SK-N-SH treated with all-trans-retinoic acid at 6 μM for 48 hours (cell line): ENCODE results near the gene NEUROG1.

Experiments used
- ARNTL ChIP-seq: fragments of 450-650 bp; formaldehyde crosslinking; IDR thresholded peaks from 2 replicates; pipeline ENCODE4 v1.5.0; 2020; ENCODE audit warnings: low read depth, mild to moderate bottlenecking, moderate library complexity, borderline replicate concordance
- CSDC2 ChIP-seq: fragments of 250-450 bp; sonication (Bioruptor Pico); IDR thresholded peaks from 2 replicates; pipeline ENCODE4 v1.5.0; 2020; ENCODE audit warnings: mild to moderate bottlenecking, moderate library complexity
- ESRRG ChIP-seq: fragments of 250-450 bp; sonication (Bioruptor Pico); IDR thresholded peaks from 2 replicates; pipeline ENCODE4 v1.6.1; 2021; ENCODE audit warnings: mild to moderate bottlenecking
- PPARA ChIP-seq: fragments of 250-450 bp; sonication (Bioruptor Pico); IDR thresholded peaks from 2 replicates; pipeline ENCODE4 v1.5.0; 2020; ENCODE audit warnings: mild to moderate bottlenecking, borderline replicate concordance
- RARB ChIP-seq: fragments of 250-450 bp; sonication (Bioruptor Pico); IDR thresholded peaks from 2 replicates; pipeline ENCODE4 v1.8.0; 2021; ENCODE audit warnings: mild to moderate bottlenecking, moderate library complexity
- TCF4 ChIP-seq: fragments of 250-450 bp; sonication (Bioruptor Pico); IDR thresholded peaks from 2 replicates; pipeline ENCODE4 v1.8.0; 2021; ENCODE audit warnings: mild to moderate bottlenecking, moderate library complexity, borderline replicate concordance
- TOX ChIP-seq: fragments of 250-450 bp; sonication (Bioruptor Pico); IDR thresholded peaks from 2 replicates; pipeline ENCODE4 v1.8.0; 2021; ENCODE audit warnings: mild to moderate bottlenecking, moderate library complexity, borderline replicate concordance
- TSHZ2 ChIP-seq: fragments of 250-450 bp; sonication (Bioruptor Pico); IDR thresholded peaks from 2 replicates; pipeline ENCODE4 v1.5.0; 2020; ENCODE audit warnings: mild to moderate bottlenecking, moderate library complexity
- ZC3H10 ChIP-seq: fragments of 250-450 bp; sonication (Bioruptor Pico); IDR thresholded peaks from 2 replicates; pipeline ENCODE4 v1.5.1; 2021; ENCODE audit warnings: mild to moderate bottlenecking, moderate library complexity
- ZFP3 ChIP-seq: fragments of 250-450 bp; sonication (Bioruptor Pico); IDR thresholded peaks from 2 replicates; pipeline ENCODE4 v1.5.0; 2020; ENCODE audit warnings: mild to moderate bottlenecking, moderate library complexity
- TF ChIP-seq, protein P1 (sequence below): fragments of 250-450 bp; sonication (Bioruptor Pico); IDR thresholded peaks from 2 replicates; pipeline ENCODE4 v1.5.1; 2020; ENCODE audit warnings: low read depth, mild to moderate bottlenecking, moderate library complexity
- TF ChIP-seq, protein P2 (sequence below): fragments of 250-450 bp; sonication (Bioruptor Pico); IDR thresholded peaks from 2 replicates; pipeline ENCODE4 v1.8.0; 2021; ENCODE audit warnings: low read depth, mild to moderate bottlenecking, moderate library complexity, borderline replicate concordance
- TF ChIP-seq, protein P3 (sequence below): fragments of 250-450 bp; sonication (Bioruptor Pico); IDR thresholded peaks from 2 replicates; pipeline ENCODE4 v1.8.0; 2020; ENCODE audit warnings: mild to moderate bottlenecking, moderate library complexity, borderline replicate concordance

GRCh38 chr5:135492319-135492626 lies 43.5 kb downstream of the NEUROG1 start:
- TF ChIP-seq PPARA = no peak
- TF ChIP-seq TOX = no peak
- TF ChIP-seq, protein P1, sequence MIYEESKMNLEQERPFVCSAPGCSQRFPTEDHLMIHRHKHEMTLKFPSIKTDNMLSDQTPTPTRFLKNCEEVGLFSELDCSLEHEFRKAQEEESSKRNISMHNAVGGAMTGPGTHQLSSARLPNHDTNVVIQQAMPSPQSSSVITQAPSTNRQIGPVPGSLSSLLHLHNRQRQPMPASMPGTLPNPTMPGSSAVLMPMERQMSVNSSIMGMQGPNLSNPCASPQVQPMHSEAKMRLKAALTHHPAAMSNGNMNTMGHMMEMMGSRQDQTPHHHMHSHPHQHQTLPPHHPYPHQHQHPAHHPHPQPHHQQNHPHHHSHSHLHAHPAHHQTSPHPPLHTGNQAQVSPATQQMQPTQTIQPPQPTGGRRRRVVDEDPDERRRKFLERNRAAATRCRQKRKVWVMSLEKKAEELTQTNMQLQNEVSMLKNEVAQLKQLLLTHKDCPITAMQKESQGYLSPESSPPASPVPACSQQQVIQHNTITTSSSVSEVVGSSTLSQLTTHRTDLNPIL (CRISPR knock-in tag) = no peak
- TF ChIP-seq ZC3H10 = no peak
- TF ChIP-seq, protein P2, sequence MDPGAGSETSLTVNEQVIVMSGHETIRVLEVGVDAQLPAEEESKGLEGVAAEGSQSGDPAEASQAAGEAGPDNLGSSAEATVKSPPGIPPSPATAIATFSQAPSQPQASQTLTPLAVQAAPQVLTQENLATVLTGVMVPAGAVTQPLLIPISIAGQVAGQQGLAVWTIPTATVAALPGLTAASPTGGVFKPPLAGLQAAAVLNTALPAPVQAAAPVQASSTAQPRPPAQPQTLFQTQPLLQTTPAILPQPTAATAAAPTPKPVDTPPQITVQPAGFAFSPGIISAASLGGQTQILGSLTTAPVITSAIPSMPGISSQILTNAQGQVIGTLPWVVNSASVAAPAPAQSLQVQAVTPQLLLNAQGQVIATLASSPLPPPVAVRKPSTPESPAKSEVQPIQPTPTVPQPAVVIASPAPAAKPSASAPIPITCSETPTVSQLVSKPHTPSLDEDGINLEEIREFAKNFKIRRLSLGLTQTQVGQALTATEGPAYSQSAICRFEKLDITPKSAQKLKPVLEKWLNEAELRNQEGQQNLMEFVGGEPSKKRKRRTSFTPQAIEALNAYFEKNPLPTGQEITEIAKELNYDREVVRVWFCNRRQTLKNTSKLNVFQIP (CRISPR knock-in tag) = no peak
- no peak for TF ChIP-seq RARB (CRISPR knock-in tag)
- TF ChIP-seq CSDC2 (CRISPR knock-in tag) = no peak
- no peak for TF ChIP-seq ZFP3
- TF ChIP-seq, protein P3, sequence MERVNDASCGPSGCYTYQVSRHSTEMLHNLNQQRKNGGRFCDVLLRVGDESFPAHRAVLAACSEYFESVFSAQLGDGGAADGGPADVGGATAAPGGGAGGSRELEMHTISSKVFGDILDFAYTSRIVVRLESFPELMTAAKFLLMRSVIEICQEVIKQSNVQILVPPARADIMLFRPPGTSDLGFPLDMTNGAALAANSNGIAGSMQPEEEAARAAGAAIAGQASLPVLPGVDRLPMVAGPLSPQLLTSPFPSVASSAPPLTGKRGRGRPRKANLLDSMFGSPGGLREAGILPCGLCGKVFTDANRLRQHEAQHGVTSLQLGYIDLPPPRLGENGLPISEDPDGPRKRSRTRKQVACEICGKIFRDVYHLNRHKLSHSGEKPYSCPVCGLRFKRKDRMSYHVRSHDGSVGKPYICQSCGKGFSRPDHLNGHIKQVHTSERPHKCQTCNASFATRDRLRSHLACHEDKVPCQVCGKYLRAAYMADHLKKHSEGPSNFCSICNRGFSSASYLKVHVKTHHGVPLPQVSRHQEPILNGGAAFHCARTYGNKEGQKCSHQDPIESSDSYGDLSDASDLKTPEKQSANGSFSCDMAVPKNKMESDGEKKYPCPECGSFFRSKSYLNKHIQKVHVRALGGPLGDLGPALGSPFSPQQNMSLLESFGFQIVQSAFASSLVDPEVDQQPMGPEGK (CRISPR knock-in tag) = no peak
- no peak for TF ChIP-seq TCF4 (CRISPR knock-in tag)
- no peak for TF ChIP-seq ESRRG (CRISPR knock-in tag)
- TF ChIP-seq TSHZ2 = no peak
- no peak for TF ChIP-seq ARNTL (CRISPR knock-in tag)
